HL-60 (cell line): ENCODE results near the gene IKBKE.

ENCODE experiments used
- POLR2AphosphoS5 ChIP-seq: IDR thresholded peaks from 2 replicates; pipeline ENCODE4 v1.6.1; 2012; ENCODE audit warnings: low read depth
- TF ChIP-seq, protein P1 (sequence below): IDR thresholded peaks from one replicate; pipeline ENCODE4 v1.5.1; 2011; ENCODE audit warnings: low read length, control low read depth, inconsistent platforms; ENCODE audit not compliant: insufficient read depth

DNA sequence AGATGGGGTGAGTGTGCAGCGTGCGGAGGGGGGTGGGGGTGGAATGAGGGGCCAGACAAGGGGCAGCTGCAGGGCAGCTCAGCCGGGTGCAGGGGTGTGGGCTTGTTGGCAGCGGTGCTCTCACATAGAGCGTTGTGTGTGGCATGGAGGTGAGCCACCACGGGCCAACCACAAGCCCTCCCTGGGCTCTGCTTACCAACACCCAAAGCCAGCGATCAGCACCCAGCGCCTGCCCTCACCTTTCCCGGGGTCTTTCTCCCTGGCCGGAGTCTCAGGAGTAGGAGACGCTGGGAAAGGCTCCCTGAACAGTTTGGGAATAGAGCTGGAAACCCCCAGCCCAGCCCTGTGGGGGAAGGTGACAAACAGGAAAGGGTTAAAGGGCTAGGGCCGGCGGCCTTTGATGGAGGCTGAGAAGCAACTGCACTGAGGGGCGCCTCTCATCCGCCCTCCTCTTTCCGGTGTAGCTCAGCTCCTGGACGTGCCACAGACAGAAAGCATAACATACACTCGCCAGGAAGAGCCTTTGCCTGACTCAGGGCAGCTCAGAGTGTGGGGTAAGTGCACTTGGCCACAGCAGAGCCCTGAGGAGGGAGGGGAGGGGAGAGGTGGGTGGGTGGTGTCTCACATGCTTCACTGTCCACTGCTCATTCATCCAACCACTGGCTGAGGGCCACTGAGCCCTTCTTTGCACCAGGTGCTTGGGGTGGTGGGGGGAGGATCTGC, 577 bp downstream of the IKBKE start:
- TF ChIP-seq, protein P1, sequence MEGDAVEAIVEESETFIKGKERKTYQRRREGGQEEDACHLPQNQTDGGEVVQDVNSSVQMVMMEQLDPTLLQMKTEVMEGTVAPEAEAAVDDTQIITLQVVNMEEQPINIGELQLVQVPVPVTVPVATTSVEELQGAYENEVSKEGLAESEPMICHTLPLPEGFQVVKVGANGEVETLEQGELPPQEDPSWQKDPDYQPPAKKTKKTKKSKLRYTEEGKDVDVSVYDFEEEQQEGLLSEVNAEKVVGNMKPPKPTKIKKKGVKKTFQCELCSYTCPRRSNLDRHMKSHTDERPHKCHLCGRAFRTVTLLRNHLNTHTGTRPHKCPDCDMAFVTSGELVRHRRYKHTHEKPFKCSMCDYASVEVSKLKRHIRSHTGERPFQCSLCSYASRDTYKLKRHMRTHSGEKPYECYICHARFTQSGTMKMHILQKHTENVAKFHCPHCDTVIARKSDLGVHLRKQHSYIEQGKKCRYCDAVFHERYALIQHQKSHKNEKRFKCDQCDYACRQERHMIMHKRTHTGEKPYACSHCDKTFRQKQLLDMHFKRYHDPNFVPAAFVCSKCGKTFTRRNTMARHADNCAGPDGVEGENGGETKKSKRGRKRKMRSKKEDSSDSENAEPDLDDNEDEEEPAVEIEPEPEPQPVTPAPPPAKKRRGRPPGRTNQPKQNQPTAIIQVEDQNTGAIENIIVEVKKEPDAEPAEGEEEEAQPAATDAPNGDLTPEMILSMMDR: no peak
- no peak; the same call in 1 of the 2 replicates for TF ChIP-seq POLR2AphosphoS5
